K562 (cell line): ENCODE measurements around the gene HAPLN3. TPM values are rescaled to one million over a fixed set of nuclear protein-coding genes. Genes with fewer than 3 reads are reported as not detected.
A peak's percentile ranks its signal among the peaks of the same experiment; 100 is the strongest.

Experiments used
- ATAC-seq: fragments of 200-7000 bp; cut with Tn5 transposase; 3 replicates; pipeline ENCODE4 v1.9.1; 2020; ENCODE audit warnings: moderate library complexity
- BruUV-seq: library from RNA; stranded (reverse); fragments of 400-500 nt; replicated peaks from 2 replicates; lab custom pipeline; 2021; lab: Mats Ljungman, UMichigan
- CTCF ChIA-PET: fragments of 300-600 bp; formaldehyde crosslinking; extraction: SDS; loops from one replicate; lab custom pipeline; 2021; ENCODE audit warnings: low intra/inter-chr PET ratio; lab: Yijun Ruan, JAX
- POLR2A ChIA-PET: fragments of 300-600, 350-650 bp; sonication (Branson Sonifier 250); formaldehyde crosslinking; extraction: SDS; loops from one replicate; lab custom pipeline; 2021; ENCODE audit warnings: antibody characterized with exemption, inconsistent platforms; lab: Yijun Ruan, JAX
- DNase-seq, 4 experiments: peaks; one replicate each; pipeline versions ENCODE4 v3.0.0 to v3.0.0-alpha.2; 2011 to 2018; ENCODE audit warnings: low spot score in 3 of 4, mixed read lengths in 3 of 4; ENCODE audit errors: extremely low read depth in 1 of 4
- FAIRE-seq: peaks from 2 replicates; lab custom pipeline; 2011; peaks lifted over from hg19 to GRCh38; lab: Jason Lieb, UNC
- H2AFZ ChIP-seq: 2 replicates; pipeline ENCODE4 v1.6.0; 2011; ENCODE audit warnings: low read depth, low read length, control low read depth, inconsistent platforms
- H3K27ac ChIP-seq: fragments of 200-600 bp; 3 replicates; pipeline ENCODE4 v1.8.0; 2011; ENCODE audit warnings: low read depth, mild to moderate bottlenecking, control low read depth, inconsistent platforms, low read length, moderate library complexity, mixed read lengths; ENCODE audit errors: extremely low read depth
- H3K27me3 ChIP-seq, 2 experiments: fragments of 300-600 bp in 1 of 2; 2 replicates in 1 of 2; 3 replicates in 1 of 2; pipeline versions ENCODE4 v1.6.0 to v1.8.0; 2011; ENCODE audit warnings: inconsistent platforms in 2 of 2, low read length in 2 of 2, mild to moderate bottlenecking in 1 of 2, mixed read lengths in 1 of 2, moderate library complexity in 1 of 2; ENCODE audit not compliant: control insufficient read depth in 2 of 2, insufficient read depth in 2 of 2
- H3K36me3 ChIP-seq: fragments of 300-600 bp; 3 replicates; pipeline ENCODE4 v1.8.0; 2011; ENCODE audit warnings: mild to moderate bottlenecking, low read length, inconsistent platforms; ENCODE audit not compliant: control insufficient read depth, insufficient read depth
- H3K4me1 ChIP-seq, 2 experiments: fragments of 200-600 bp in 1 of 2; replicated peaks in 1 of 2; 2 replicates in 1 of 2; 3 replicates in 1 of 2; pipeline versions ENCODE4 v1.5.1 to v1.8.0; 2011; ENCODE audit warnings: inconsistent platforms in 2 of 2, low read length in 2 of 2, mild to moderate bottlenecking in 1 of 2, mixed read lengths in 1 of 2, moderate library complexity in 1 of 2; ENCODE audit not compliant: control insufficient read depth in 2 of 2, insufficient read depth in 2 of 2
- H3K4me2 ChIP-seq: 2 replicates; pipeline ENCODE4 v1.6.1; 2011; ENCODE audit warnings: low read length, control low read depth, inconsistent platforms, mixed read lengths; ENCODE audit not compliant: insufficient read depth
- H3K4me3 ChIP-seq: fragments of 200-600 bp; sonication (generic), shearing (Covaris generic); 2 replicates; pipeline ENCODE4 v1.5.1; 2016; ENCODE audit warnings: control low read depth, inconsistent platforms
- H3K79me2 ChIP-seq: fragments of 200-600 bp; 3 replicates; pipeline ENCODE4 v1.8.0; 2011; ENCODE audit warnings: low read length, inconsistent platforms; ENCODE audit not compliant: control insufficient read depth, insufficient read depth
- H3K9ac ChIP-seq, 2 experiments: 2 replicates each; pipeline versions ENCODE4 v1.6.0 to v1.6.1; 2011; ENCODE audit warnings: low read depth in 2 of 2, low read length in 2 of 2, control low read depth in 1 of 2, inconsistent platforms in 1 of 2, mild to moderate bottlenecking in 1 of 2, mixed read lengths in 1 of 2; ENCODE audit not compliant: insufficient read depth in 1 of 2
- H3K9me1 ChIP-seq: one replicate; pipeline ENCODE4 v1.6.0; 2011; ENCODE audit warnings: inconsistent platforms, mild to moderate bottlenecking, low read length, moderate library complexity; ENCODE audit not compliant: control insufficient read depth, insufficient read depth
- H3K9me3 ChIP-seq: replicated peaks from 2 replicates; pipeline ENCODE4 v1.5.1; 2011; ENCODE audit warnings: low read depth, low read length, inconsistent platforms; ENCODE audit not compliant: control insufficient read depth, insufficient read depth
- H4K20me1 ChIP-seq: replicated peaks from 2 replicates; pipeline ENCODE4 v1.6.1; 2011; ENCODE audit warnings: low read length, inconsistent platforms, mixed read lengths; ENCODE audit not compliant: control insufficient read depth, insufficient read depth
- CBX8 ChIP-seq: fragments of 200-600 bp; sonication (generic); IDR thresholded peaks from 2 replicates; pipeline ENCODE4 v1.6.1; 2012; ENCODE audit warnings: borderline replicate concordance, mixed run types, low read depth, mild to moderate bottlenecking, moderate library complexity, mixed read lengths, low read length, control low read depth, inconsistent platforms; ENCODE audit not compliant: poor library complexity, severe bottlenecking; ENCODE audit errors: extremely low read depth
- FOXJ3 ChIP-seq: sonication (generic); formaldehyde crosslinking; IDR thresholded peaks from 2 replicates; pipeline ENCODE4 v1.4.0; 2020; ENCODE audit warnings: mild to moderate bottlenecking, missing genetic modification reagents
- GTF2A2 ChIP-seq: IDR thresholded peaks from 2 replicates; pipeline ENCODE4 v1.6.1; 2016; ENCODE audit warnings: mild to moderate bottlenecking, missing genetic modification characterization, missing compliant biosample characterization
- KAT2B ChIP-seq: IDR thresholded peaks from one replicate; pipeline ENCODE4 v1.6.1; 2012; ENCODE audit warnings: low read depth, mild to moderate bottlenecking, control low read depth, inconsistent platforms, low read length, moderate library complexity
- PHB2 ChIP-seq: fragments of 450-650 bp; IDR thresholded peaks from 2 replicates; pipeline ENCODE4 v1.6.1; 2017; ENCODE audit warnings: low read depth
- SMAD3 ChIP-seq: fragments of 450-650 bp; formaldehyde crosslinking; conservative IDR thresholded peaks from 2 replicates; pipeline ENCODE4 v1.4.0; 2020; ENCODE audit warnings: mild to moderate bottlenecking
- SNIP1 ChIP-seq: fragments of 450-650 bp; IDR thresholded peaks from 2 replicates; pipeline ENCODE4 v1.7.1; 2017; ENCODE audit warnings: low read depth, mild to moderate bottlenecking
- SRSF7 ChIP-seq: fragments of 200-400 bp; formaldehyde crosslinking; optimal IDR thresholded peaks from 2 replicates; pipeline ENCODE3; 2017; ENCODE audit warnings: mild to moderate bottlenecking, low read depth, low read length
- ZBED1 ChIP-seq: IDR thresholded peaks from 2 replicates; pipeline ENCODE4 v1.6.1; 2014
- ZNF445 ChIP-seq: fragments of 250-450 bp; sonication (Bioruptor Pico); IDR thresholded peaks from 2 replicates; pipeline ENCODE4 v1.4.0; 2020; ENCODE audit warnings: low read depth, mild to moderate bottlenecking, moderate library complexity
- WGBS: fragments of 100-300 bp; shearing (Covaris generic); methylation state at CpG from one replicate; pipeline ENCODE4 v1.1.6; 2016; ENCODE audit warnings: low coverage, mixed read lengths; ENCODE audit not compliant: insufficient coverage; ENCODE audit errors: missing lambda C conversion rate; 5-methylcytosine and 5-hydroxymethylcytosine counted together
- in situ Hi-C: fragments of 300-500 bp; cut with MboI; formaldehyde crosslinking; loops from 4 replicates; pipeline ENCODE4 v1.15.0; 2018; ENCODE audit warnings: inconsistent platforms, mixed read lengths
- intact Hi-C: fragments of 100-400 bp; cut with micrococcal nuclease; formaldehyde crosslinking; loops from 2 replicates; pipeline ENCODE4 v1.14.2; 2022
- polyA plus RNA-seq, 8 experiments: library from polyadenylated mRNA; depleted of rRNA in 4 of 8; stranded (reverse) in 5 of 8; unstranded in 3 of 8; fragments of >200 nt; fragmentation: Nextera tagmentation in 2 of 8; fragmentation: Illumina TruSeq in 1 of 8; extraction: Ambion mirVana in 2 of 8; extraction: Trizol in 1 of 8; gene quantifications; 2 replicates each; pipeline versions ENCODE4 v1.2.1 to v1.2.3, GENCODE V29; 2011 to 2014; ENCODE audit warnings: inconsistent platforms in 1 of 8, missing spikeins in 1 of 8
- total RNA-seq, 7 experiments: library from RNA; depleted of rRNA in 6 of 7; stranded (reverse); fragments of >200 nt in 6 of 7; fragmentation: Illumina TruSeq in 2 of 7; extraction: Trizol in 2 of 7; gene quantifications; 2 replicates each; pipeline versions ENCODE4 v1.2.1 to v1.2.3, GENCODE V29; 2011 to 2021; ENCODE audit warnings: low replicate concordance in 1 of 7
- TF ChIP-seq, protein P1 (sequence below): fragments of 250-450 bp; sonication (Bioruptor Pico); IDR thresholded peaks from 2 replicates; pipeline ENCODE4 v1.5.0; 2021
- TF ChIP-seq, protein P2 (sequence below): sonication (generic); formaldehyde crosslinking; IDR thresholded peaks from 2 replicates; pipeline ENCODE4 v1.8.1; 2023; ENCODE audit warnings: mild to moderate bottlenecking, missing genetic modification reagents, moderate library complexity

Gene HAPLN3
- total and polyA plus RNA-seq, 9 of the 15 experiments (the other 6 are each of a cell fraction or from before 2014, with no cell fraction given), result 0.04 to 2.4 (median 0.65) TPM

DNA sequence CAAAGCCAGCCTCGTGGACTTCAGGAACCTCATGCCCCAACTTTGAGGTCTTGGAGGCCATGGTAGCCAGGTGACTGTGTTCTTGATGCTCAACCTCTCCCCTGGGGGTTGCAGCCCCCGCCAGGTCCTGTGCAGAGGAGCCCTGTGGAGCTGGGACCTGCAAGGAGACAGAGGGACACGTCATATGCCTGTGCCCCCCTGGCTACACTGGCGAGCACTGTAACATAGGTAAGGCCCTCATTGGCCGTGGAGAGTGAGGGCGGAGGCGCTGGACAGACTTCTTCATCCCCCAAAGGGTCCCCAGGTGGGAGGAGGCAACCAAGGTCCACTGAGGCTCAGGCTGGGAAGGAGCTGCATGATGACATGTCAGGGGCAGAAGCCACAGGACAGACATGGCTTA, 35.1 kb downstream of the HAPLN3 start:
- Histone ChIP-seq H3K79me2 (no peaks in the 10 kb centered on the region), H4K20me1 (no peaks in the 10 kb centered on the region; the same call in 1 of the 2 replicates), H3K9ac (no peak overlapping the region), H3K4me1 (peaks cover 4 to 15% of the 10 kb centered on the region in 2 experiments; a peak in 4 of 5 replicates), H3K36me3 (no peaks in the 10 kb centered on the region), H3K9me3 (no peaks in the 10 kb centered on the region), H3K27me3 (peaks cover 13 to 24% of the 10 kb centered on the region in 2 experiments), H3K27ac (no peak overlapping the region), H2AFZ (peak overlapping the region; percentile 39; the same call in 1 of the 2 replicates), H3K9me1 (no peaks in the 10 kb centered on the region), H3K4me2 (no peak overlapping the region), H3K4me3 (no peak overlapping the region)
- ATAC-seq (peak; percentile 15; the same call in 2 of the 3 replicates), FAIRE-seq (no peak), DNase-seq (no peak)
- in situ Hi-C loops (no loop called here), intact Hi-C loops (no loop called here)
- 5% methylated on average over 7 of the region's 7 CpGs for WGBS
- ChIA-PET POLR2A (no interaction called here), CTCF (no interaction called here)
- no TSS peak for BruUV-seq
- TF ChIP-seq, protein P1, sequence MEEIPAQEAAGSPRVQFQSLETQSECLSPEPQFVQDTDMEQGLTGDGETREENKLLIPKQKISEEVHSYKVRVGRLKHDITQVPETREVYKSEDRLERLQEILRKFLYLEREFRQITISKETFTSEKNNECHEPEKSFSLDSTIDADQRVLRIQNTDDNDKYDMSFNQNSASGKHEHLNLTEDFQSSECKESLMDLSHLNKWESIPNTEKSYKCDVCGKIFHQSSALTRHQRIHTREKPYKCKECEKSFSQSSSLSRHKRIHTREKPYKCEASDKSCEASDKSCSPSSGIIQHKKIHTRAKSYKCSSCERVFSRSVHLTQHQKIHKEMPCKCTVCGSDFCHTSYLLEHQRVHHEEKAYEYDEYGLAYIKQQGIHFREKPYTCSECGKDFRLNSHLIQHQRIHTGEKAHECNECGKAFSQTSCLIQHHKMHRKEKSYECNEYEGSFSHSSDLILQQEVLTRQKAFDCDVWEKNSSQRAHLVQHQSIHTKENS (CRISPR knock-in tag), result no peak
- TF ChIP-seq SMAD3 (CRISPR knock-in tag) (no peak), PHB2 (no peak), KAT2B (no peak), CBX8 (no peak), SRSF7 (no peak), GTF2A2 (tag) (no peak), SNIP1 (no peak), FOXJ3 (CRISPR knock-in tag) (no peak), ZBED1 (no peak), ZNF445 (CRISPR knock-in tag) (no peak)
- TF ChIP-seq, protein P2, sequence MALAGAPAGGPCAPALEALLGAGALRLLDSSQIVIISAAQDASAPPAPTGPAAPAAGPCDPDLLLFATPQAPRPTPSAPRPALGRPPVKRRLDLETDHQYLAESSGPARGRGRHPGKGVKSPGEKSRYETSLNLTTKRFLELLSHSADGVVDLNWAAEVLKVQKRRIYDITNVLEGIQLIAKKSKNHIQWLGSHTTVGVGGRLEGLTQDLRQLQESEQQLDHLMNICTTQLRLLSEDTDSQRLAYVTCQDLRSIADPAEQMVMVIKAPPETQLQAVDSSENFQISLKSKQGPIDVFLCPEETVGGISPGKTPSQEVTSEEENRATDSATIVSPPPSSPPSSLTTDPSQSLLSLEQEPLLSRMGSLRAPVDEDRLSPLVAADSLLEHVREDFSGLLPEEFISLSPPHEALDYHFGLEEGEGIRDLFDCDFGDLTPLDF, result no peak
